ENCODE data around the gene CSF1.
"Not testable (repeated sequence)": the region's sequence is repeated elsewhere in the genome, so short reads cannot be mapped to it uniquely, and the experiment has no call there.

The CSF1 gene

GRCh38 chr1:109910123-109910962 is at the start of gene CSF1:
Gene CSF1 (plus strand): TSS chr1:109910849. CDS start chr1:109911024, 175 bp downstream.
- peak; percentile 55 for DNase-seq (ENCODE audit: low read depth in 2 of 2)

GRCh38 chr1:109861616-109862015 is 49.0 kb upstream of the CSF1 start:
- DNase-seq (ENCODE audit: low read depth in 2 of 2): not testable (repeated sequence)

- no peak for DNase-seq (ENCODE audit: low read depth in 2 of 2)
Measured at GRCh38 chr1:109863667-109864046, 47.0 kb upstream of the CSF1 start.

GRCh38 chr1:109864047-109864822 is 46.4 kb upstream of the CSF1 start:
- no peak for DNase-seq (ENCODE audit: low read depth in 2 of 2)

GRCh38 chr1:109864930-109865612 is 45.6 kb upstream of the CSF1 start:
- DNase-seq (ENCODE audit: low read depth in 2 of 2): no peak

GRCh38 chr1:109866071-109866470 is 44.6 kb upstream of the CSF1 start:
- DNase-seq (ENCODE audit: low read depth in 2 of 2): no peak

- DNase-seq (ENCODE audit: low read depth in 2 of 2): no peak
Measured at GRCh38 chr1:109873278-109874175, 37.1 kb upstream of the CSF1 start.

GRCh38 chr1:109874445-109874844 is 36.2 kb upstream of the CSF1 start:
- no peak for DNase-seq (ENCODE audit: low read depth in 2 of 2)

- no peak for DNase-seq (ENCODE audit: low read depth in 2 of 2)
Measured at GRCh38 chr1:109875874-109876273, 34.8 kb upstream of the CSF1 start.

GRCh38 chr1:109876617-109877316 is 33.9 kb upstream of the CSF1 start:
- DNase-seq (ENCODE audit: low read depth in 2 of 2): no peak

- no peak for DNase-seq (ENCODE audit: low read depth in 2 of 2)
Measured at GRCh38 chr1:109877317-109877771, 33.3 kb upstream of the CSF1 start.

GRCh38 chr1:109877776-109878175 is 32.9 kb upstream of the CSF1 start:
- no peak for DNase-seq (ENCODE audit: low read depth in 2 of 2)

- no peak for DNase-seq (ENCODE audit: low read depth in 2 of 2)
Measured at GRCh38 chr1:109878531-109879104, 32.0 kb upstream of the CSF1 start.

- not testable (repeated sequence) for DNase-seq (ENCODE audit: low read depth in 2 of 2)
Measured at GRCh38 chr1:109879371-109879770, 31.3 kb upstream of the CSF1 start.

GRCh38 chr1:109879881-109880525 is 30.6 kb upstream of the CSF1 start:
- DNase-seq (ENCODE audit: low read depth in 2 of 2): no peak

- no peak for DNase-seq (ENCODE audit: low read depth in 2 of 2)
Measured at GRCh38 chr1:109880971-109881894, 29.4 kb upstream of the CSF1 start.

GRCh38 chr1:109881906-109882287 is 28.8 kb upstream of the CSF1 start:
- no peak for DNase-seq (ENCODE audit: low read depth in 2 of 2)
